HEK293 (cell line): Measurements from ENCODE around the gene BMF.

Experiments
- BCL11B ChIP-seq: fragments of 450-650 bp; formaldehyde crosslinking; IDR thresholded peaks from 2 replicates; pipeline ENCODE4 v1.5.1; 2016; ENCODE audit warnings: low read depth, missing biosample characterization, missing genetic modification characterization
- BCL6B ChIP-seq: fragments of 450-650 bp; formaldehyde crosslinking; IDR thresholded peaks from 2 replicates; pipeline ENCODE4 v1.5.1; 2017; ENCODE audit warnings: missing biosample characterization, missing genetic modification characterization
- ELK4 ChIP-seq: IDR thresholded peaks from 2 replicates; pipeline ENCODE4 v1.6.1; 2011; ENCODE audit warnings: mild to moderate bottlenecking, low read depth, low read length, borderline replicate concordance
- GFI1B ChIP-seq: fragments of 450-650 bp; formaldehyde crosslinking; IDR thresholded peaks from 2 replicates; pipeline ENCODE4 v1.5.1; 2016; ENCODE audit warnings: missing biosample characterization, missing genetic modification characterization
- HOXD13 ChIP-seq: sonication (generic); formaldehyde crosslinking; IDR thresholded peaks from 2 replicates; pipeline ENCODE4 v1.8.0; 2022; ENCODE audit warnings: missing genetic modification reagents, borderline replicate concordance
- KLF7 ChIP-seq: fragments of 450-650 bp; formaldehyde crosslinking; IDR thresholded peaks from 2 replicates; pipeline ENCODE4 v1.5.1; 2016; ENCODE audit warnings: missing biosample characterization, missing genetic modification characterization, borderline replicate concordance
- KLF8 ChIP-seq: fragments of 450-650 bp; formaldehyde crosslinking; IDR thresholded peaks from 2 replicates; pipeline ENCODE4 v1.5.1; 2016; ENCODE audit warnings: missing biosample characterization, missing genetic modification characterization
- SALL2 ChIP-seq: fragments of 450-650 bp; formaldehyde crosslinking; IDR thresholded peaks from 2 replicates; pipeline ENCODE4 v1.5.0; 2017; ENCODE audit warnings: missing biosample characterization, mild to moderate bottlenecking, missing genetic modification characterization, borderline replicate concordance
- SETDB1 ChIP-seq: IDR thresholded peaks from one replicate; pipeline ENCODE4 v1.6.1; 2017; ENCODE audit warnings: mild to moderate bottlenecking, low read length, moderate library complexity, mixed read lengths; ENCODE audit not compliant: insufficient read length
- SP3 ChIP-seq: fragments of 450-650 bp; formaldehyde crosslinking; IDR thresholded peaks from 2 replicates; pipeline ENCODE4 v1.5.1; 2016; ENCODE audit warnings: missing biosample characterization, missing genetic modification characterization
- ZBTB21 ChIP-seq: fragments of 450-650 bp; formaldehyde crosslinking; IDR thresholded peaks from 2 replicates; pipeline ENCODE4 v1.5.1; 2017; ENCODE audit warnings: missing biosample characterization, missing genetic modification characterization
- ZBTB44 ChIP-seq: fragments of 450-650 bp; IDR thresholded peaks from 2 replicates; pipeline ENCODE4 v1.5.1; 2018; ENCODE audit warnings: missing biosample characterization, mild to moderate bottlenecking, missing genetic modification characterization
- ZBTB48 ChIP-seq: fragments of 450-650 bp; formaldehyde crosslinking; IDR thresholded peaks from 2 replicates; pipeline ENCODE4 v1.5.1; 2016; ENCODE audit warnings: missing biosample characterization, missing genetic modification characterization
- ZFP41 ChIP-seq: fragments of 450-650 bp; formaldehyde crosslinking; IDR thresholded peaks from 2 replicates; pipeline ENCODE4 v1.5.1; 2016; ENCODE audit warnings: missing biosample characterization, missing genetic modification characterization, borderline replicate concordance
- ZNF121 ChIP-seq: fragments of 450-650 bp; formaldehyde crosslinking; IDR thresholded peaks from 2 replicates; pipeline ENCODE4 v1.5.1; 2016; ENCODE audit warnings: missing biosample characterization, missing genetic modification characterization
- ZNF133 ChIP-seq: fragments of 450-650 bp; formaldehyde crosslinking; IDR thresholded peaks from 2 replicates; pipeline ENCODE4 v1.5.1; 2016; ENCODE audit warnings: missing biosample characterization, missing genetic modification characterization
- ZNF146 ChIP-seq: fragments of 450-650 bp; formaldehyde crosslinking; IDR thresholded peaks from 2 replicates; pipeline ENCODE4 v1.5.1; 2016; ENCODE audit warnings: missing biosample characterization, missing genetic modification characterization
- ZNF202 ChIP-seq: fragments of 450-650 bp; formaldehyde crosslinking; IDR thresholded peaks from 2 replicates; pipeline ENCODE4 v1.5.1; 2016; ENCODE audit warnings: missing biosample characterization, missing genetic modification characterization, borderline replicate concordance
- ZNF211 ChIP-seq: fragments of 450-650 bp; formaldehyde crosslinking; IDR thresholded peaks from 2 replicates; pipeline ENCODE4 v1.5.1; 2016; ENCODE audit warnings: low read depth, missing biosample characterization, missing genetic modification characterization
- ZNF311 ChIP-seq: fragments of 450-650 bp; formaldehyde crosslinking; IDR thresholded peaks from 2 replicates; pipeline ENCODE4 v1.5.1; 2017; ENCODE audit warnings: missing biosample characterization, missing genetic modification characterization, borderline replicate concordance
- ZNF341 ChIP-seq: fragments of 450-650 bp; formaldehyde crosslinking; IDR thresholded peaks from 2 replicates; pipeline ENCODE4; 2016; ENCODE audit warnings: low read depth, missing biosample characterization, missing genetic modification characterization
- ZNF423 ChIP-seq: fragments of 450-650 bp; formaldehyde crosslinking; IDR thresholded peaks from 2 replicates; pipeline ENCODE4 v1.5.1; 2016; ENCODE audit warnings: missing biosample characterization, missing genetic modification characterization
- ZNF514 ChIP-seq: fragments of 450-650 bp; formaldehyde crosslinking; IDR thresholded peaks from 2 replicates; pipeline ENCODE4 v1.5.1; 2016; ENCODE audit warnings: missing biosample characterization, missing genetic modification characterization
- ZNF530 ChIP-seq: fragments of 450-650 bp; formaldehyde crosslinking; IDR thresholded peaks from 2 replicates; pipeline ENCODE4 v1.5.1; 2016; ENCODE audit warnings: low read depth, missing biosample characterization, missing genetic modification characterization
- ZNF555 ChIP-seq: fragments of 450-650 bp; formaldehyde crosslinking; conservative IDR thresholded peaks from 2 replicates; pipeline ENCODE4 v1.5.1; 2017; ENCODE audit warnings: missing biosample characterization, mild to moderate bottlenecking, missing genetic modification characterization, inconsistent platforms
- ZNF561 ChIP-seq: fragments of 450-650 bp; IDR thresholded peaks from 2 replicates; pipeline ENCODE4 v1.5.1; 2018; ENCODE audit warnings: missing biosample characterization, missing genetic modification characterization, borderline replicate concordance
- ZNF610 ChIP-seq: fragments of 450-650 bp; formaldehyde crosslinking; IDR thresholded peaks from 2 replicates; pipeline ENCODE4 v1.5.1; 2016; ENCODE audit warnings: missing biosample characterization, missing genetic modification characterization, borderline replicate concordance
- ZNF629 ChIP-seq: fragments of 450-650 bp; formaldehyde crosslinking; IDR thresholded peaks from 2 replicates; pipeline ENCODE4 v1.5.1; 2017; ENCODE audit warnings: missing biosample characterization, missing genetic modification characterization
- ZNF677 ChIP-seq: fragments of 450-650 bp; IDR thresholded peaks from 2 replicates; pipeline ENCODE4 v1.5.0; 2018; ENCODE audit warnings: missing biosample characterization, mild to moderate bottlenecking, missing genetic modification characterization, moderate library complexity
- ZNF747 ChIP-seq: fragments of 450-650 bp; formaldehyde crosslinking; IDR thresholded peaks from 2 replicates; pipeline ENCODE4 v1.5.1; 2016; ENCODE audit warnings: missing biosample characterization, missing genetic modification characterization
- ZNF776 ChIP-seq: fragments of 450-650 bp; formaldehyde crosslinking; IDR thresholded peaks from 2 replicates; pipeline ENCODE4 v1.5.0; 2017; ENCODE audit warnings: missing biosample characterization, missing genetic modification characterization, borderline replicate concordance
- ZSCAN23 ChIP-seq: fragments of 450-650 bp; formaldehyde crosslinking; IDR thresholded peaks from 2 replicates; pipeline ENCODE4 v1.5.1; 2016; ENCODE audit warnings: missing biosample characterization, missing genetic modification characterization
- TF ChIP-seq, protein P1 (sequence below): fragments of 450-650 bp; formaldehyde crosslinking; optimal IDR thresholded peaks from 2 replicates; pipeline ENCODE3; 2016; ENCODE audit warnings: missing biosample characterization, mild to moderate bottlenecking, missing genetic modification characterization

Gene BMF

DNA sequence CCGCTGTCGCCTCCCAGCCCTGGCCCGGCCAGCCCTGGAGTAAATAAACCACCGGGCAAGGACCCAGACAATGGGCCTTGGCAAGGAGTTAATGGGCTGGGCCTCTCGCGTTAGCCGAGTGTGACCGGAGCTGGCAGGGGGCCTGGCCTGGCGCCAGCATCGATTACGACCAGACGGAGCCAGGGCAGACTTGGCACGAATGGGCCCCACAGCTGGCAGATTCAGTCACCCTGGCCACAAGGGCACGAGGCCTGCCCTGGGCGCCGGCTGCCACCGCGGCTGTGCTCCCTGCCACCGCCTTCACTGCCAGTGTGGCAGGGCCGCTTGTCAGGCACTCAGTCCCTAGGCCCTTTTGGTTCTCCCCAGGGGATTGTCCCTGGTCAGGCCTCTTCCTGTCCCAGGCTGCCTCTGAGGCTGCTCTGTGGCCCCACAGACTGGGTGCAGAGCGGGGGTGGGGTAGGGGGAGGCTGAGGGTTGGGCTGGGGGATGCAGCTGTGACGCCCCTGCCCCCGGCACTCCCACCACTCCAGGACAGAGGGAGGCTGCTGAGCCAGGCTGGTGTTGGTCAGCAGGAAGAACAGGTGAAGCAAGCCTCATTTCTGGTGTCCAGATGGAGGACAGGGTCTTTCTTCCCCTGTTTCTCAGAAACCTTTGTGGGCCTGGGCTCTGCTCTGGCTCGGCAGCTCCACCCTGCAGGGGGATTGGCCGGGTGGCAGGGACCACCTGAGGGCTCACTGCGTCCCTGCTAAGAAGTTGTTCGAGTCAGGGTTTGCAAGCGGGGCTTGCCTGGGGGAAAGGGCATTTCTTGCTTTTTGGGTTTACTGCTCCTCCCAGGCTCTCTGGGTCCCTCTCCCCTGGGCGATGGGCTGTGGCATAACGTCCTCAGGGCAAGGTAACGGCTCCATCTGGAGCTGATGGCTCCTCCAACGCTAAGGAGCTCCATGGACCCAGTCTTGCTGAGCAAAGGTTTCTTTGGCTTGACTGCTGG, 39.2 kb downstream of the BMF start (continued):
- TF ChIP-seq ZNF311 (tag by site-specific recombination) (no peak), BCL11B (tag by site-specific recombination) (no peak), ZSCAN23 (tag by site-specific recombination) (no peak), ZFP41 (no peak), BCL6B (tag by site-specific recombination) (no peak), SP3 (tag by site-specific recombination) (no peak), ZNF561 (no peak), ZNF629 (tag by site-specific recombination) (0 out of 2 replicates have a peak, but pooled peaks have one; percentile 45), GFI1B (tag by site-specific recombination) (0 out of 2 replicates have a peak, but pooled peaks have one; percentile 31), ZNF677 (tag by site-specific recombination) (no peak), SALL2 (no peak), ZNF747 (tag by site-specific recombination) (no peak), ZBTB21 (no peak), ZBTB44 (tag by site-specific recombination) (peak; percentile 64; the same call in 1 of the 2 replicates), ZNF341 (tag by site-specific recombination) (no peak), ZNF555 (tag by site-specific recombination) (no peak), ZNF133 (tag by site-specific recombination) (no peak), KLF7 (tag by site-specific recombination) (0 out of 2 replicates have a peak, but pooled peaks have one; percentile 44), ZNF146 (tag by site-specific recombination) (no peak), KLF8 (tag by site-specific recombination) (peak; percentile 68; the same call in 1 of the 2 replicates), ZNF423 (tag by site-specific recombination) (peak; percentile 77), SETDB1 (no peak), ZNF776 (tag by site-specific recombination) (no peak), ELK4 (no peak), ZNF514 (no peak), ZBTB48 (tag by site-specific recombination) (peak; percentile 94), HOXD13 (CRISPR knock-in tag) (no peak), ZNF530 (tag by site-specific recombination) (no peak), ZNF211 (tag by site-specific recombination) (no peak), ZNF610 (no peak), ZNF202 (tag by site-specific recombination) (no peak), ZNF121 (tag by site-specific recombination) (no peak)
- TF ChIP-seq, protein P1, sequence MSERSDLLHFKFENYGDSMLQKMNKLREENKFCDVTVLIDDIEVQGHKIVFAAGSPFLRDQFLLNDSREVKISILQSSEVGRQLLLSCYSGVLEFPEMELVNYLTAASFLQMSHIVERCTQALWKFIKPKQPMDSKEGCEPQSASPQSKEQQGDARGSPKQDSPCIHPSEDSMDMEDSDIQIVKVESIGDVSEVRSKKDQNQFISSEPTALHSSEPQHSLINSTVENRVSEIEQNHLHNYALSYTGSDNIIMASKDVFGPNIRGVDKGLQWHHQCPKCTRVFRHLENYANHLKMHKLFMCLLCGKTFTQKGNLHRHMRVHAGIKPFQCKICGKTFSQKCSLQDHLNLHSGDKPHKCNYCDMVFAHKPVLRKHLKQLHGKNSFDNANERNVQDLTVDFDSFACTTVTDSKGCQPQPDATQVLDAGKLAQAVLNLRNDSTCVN (tag by site-specific recombination): no peak
